HEK293 (cell line): ENCODE results near the gene PPP1CC.

Experiments
- EGR2 ChIP-seq: fragments of 450-650 bp; formaldehyde crosslinking; IDR thresholded peaks from 2 replicates; pipeline ENCODE4 v1.5.1; 2016; ENCODE audit warnings: low read depth, missing biosample characterization, missing genetic modification characterization
- GLI2 ChIP-seq: fragments of 450-650 bp; formaldehyde crosslinking; IDR thresholded peaks from 2 replicates; pipeline ENCODE4; 2017; ENCODE audit warnings: missing biosample characterization, missing genetic modification characterization, low read depth, borderline replicate concordance
- GLIS1 ChIP-seq: fragments of 450-650 bp; formaldehyde crosslinking; IDR thresholded peaks from 2 replicates; pipeline ENCODE4 v1.5.1; 2016; ENCODE audit warnings: missing biosample characterization, missing genetic modification characterization
- GLIS2 ChIP-seq: fragments of 450-650 bp; formaldehyde crosslinking; IDR thresholded peaks from 2 replicates; pipeline ENCODE4 v1.5.1; 2016; ENCODE audit warnings: missing biosample characterization, missing genetic modification characterization
- HOXC10 ChIP-seq: sonication (generic); formaldehyde crosslinking; IDR thresholded peaks from 2 replicates; pipeline ENCODE4 v1.8.1; 2023; ENCODE audit warnings: mild to moderate bottlenecking, missing genetic modification reagents
- KLF10 ChIP-seq: fragments of 450-650 bp; IDR thresholded peaks from 2 replicates; pipeline ENCODE4 v1.5.1; 2018; ENCODE audit warnings: missing biosample characterization, mild to moderate bottlenecking, missing genetic modification characterization
- KLF16 ChIP-seq: fragments of 450-650 bp; formaldehyde crosslinking; IDR thresholded peaks from 2 replicates; pipeline ENCODE4 v1.5.1; 2017; ENCODE audit warnings: missing biosample characterization, missing genetic modification characterization
- MEIS1 ChIP-seq: sonication (generic); formaldehyde crosslinking; IDR thresholded peaks from 2 replicates; pipeline ENCODE4 v1.8.1; 2022; ENCODE audit warnings: missing genetic modification reagents, mild to moderate bottlenecking, borderline replicate concordance
- REPIN1 ChIP-seq: fragments of 450-650 bp; formaldehyde crosslinking; IDR thresholded peaks from 2 replicates; pipeline ENCODE4 v1.5.1; 2017; ENCODE audit warnings: missing biosample characterization, missing genetic modification characterization, low read depth
- SP2 ChIP-seq: fragments of 450-650 bp; formaldehyde crosslinking; IDR thresholded peaks from 2 replicates; pipeline ENCODE4 v1.5.1; 2016; ENCODE audit warnings: missing biosample characterization, missing genetic modification characterization
- ZBTB44 ChIP-seq: fragments of 450-650 bp; IDR thresholded peaks from 2 replicates; pipeline ENCODE4 v1.5.1; 2018; ENCODE audit warnings: missing biosample characterization, mild to moderate bottlenecking, missing genetic modification characterization
- ZBTB8A ChIP-seq: fragments of 450-650 bp; formaldehyde crosslinking; IDR thresholded peaks from 2 replicates; pipeline ENCODE4 v1.5.1; 2016; ENCODE audit warnings: missing biosample characterization, missing genetic modification characterization
- ZFHX2 ChIP-seq: fragments of 450-650 bp; formaldehyde crosslinking; conservative IDR thresholded peaks from 2 replicates; pipeline ENCODE4 v1.5.1; 2016; ENCODE audit warnings: missing biosample characterization, missing genetic modification characterization
- ZFP3 ChIP-seq: fragments of 450-650 bp; formaldehyde crosslinking; IDR thresholded peaks from 2 replicates; pipeline ENCODE4 v1.5.1; 2016; ENCODE audit warnings: low read depth, missing biosample characterization, missing genetic modification characterization
- ZNF114 ChIP-seq: fragments of 450-650 bp; formaldehyde crosslinking; IDR thresholded peaks from 2 replicates; pipeline ENCODE4 v1.5.0; 2017; ENCODE audit warnings: missing biosample characterization, missing genetic modification characterization
- ZNF211 ChIP-seq: fragments of 450-650 bp; formaldehyde crosslinking; IDR thresholded peaks from 2 replicates; pipeline ENCODE4 v1.5.1; 2016; ENCODE audit warnings: low read depth, missing biosample characterization, missing genetic modification characterization
- ZNF248 ChIP-seq: fragments of 450-650 bp; formaldehyde crosslinking; IDR thresholded peaks from 2 replicates; pipeline ENCODE4 v1.5.1; 2017; ENCODE audit warnings: missing biosample characterization, missing genetic modification characterization
- ZNF335 ChIP-seq: fragments of 450-650 bp; formaldehyde crosslinking; conservative IDR thresholded peaks from 2 replicates; pipeline ENCODE4 v1.5.1; 2016; ENCODE audit warnings: missing biosample characterization, missing genetic modification characterization
- ZNF394 ChIP-seq: fragments of 450-650 bp; formaldehyde crosslinking; IDR thresholded peaks from 2 replicates; pipeline ENCODE4 v1.5.1; 2016; ENCODE audit warnings: missing biosample characterization, missing genetic modification characterization, mild to moderate bottlenecking, moderate library complexity, borderline replicate concordance
- ZNF426 ChIP-seq: fragments of 450-650 bp; formaldehyde crosslinking; IDR thresholded peaks from 2 replicates; pipeline ENCODE4 v1.5.1; 2017; ENCODE audit warnings: missing biosample characterization, missing genetic modification characterization, mild to moderate bottlenecking, inconsistent platforms, moderate library complexity
- ZNF585B ChIP-seq: fragments of 450-650 bp; formaldehyde crosslinking; IDR thresholded peaks from 2 replicates; pipeline ENCODE4 v1.5.1; 2016; ENCODE audit warnings: missing biosample characterization, missing genetic modification characterization
- ZNF664 ChIP-seq: fragments of 450-650 bp; formaldehyde crosslinking; IDR thresholded peaks from 2 replicates; pipeline ENCODE4 v1.5.1; 2016; ENCODE audit warnings: missing biosample characterization, missing genetic modification characterization
- ZNF830 ChIP-seq: fragments of 450-650 bp; IDR thresholded peaks from 2 replicates; pipeline ENCODE4 v1.5.0; 2018; ENCODE audit warnings: missing biosample characterization, missing genetic modification characterization, low read depth, mild to moderate bottlenecking, moderate library complexity
- TF ChIP-seq, protein P1 (sequence below): fragments of 450-650 bp; formaldehyde crosslinking; IDR thresholded peaks from 2 replicates; pipeline ENCODE4 v1.5.1; 2017; ENCODE audit warnings: missing biosample characterization, missing genetic modification characterization
- TF ChIP-seq, protein P2 (sequence below): fragments of 450-650 bp; formaldehyde crosslinking; IDR thresholded peaks from 2 replicates; pipeline ENCODE4 v1.5.1; 2016; ENCODE audit warnings: missing biosample characterization, missing genetic modification characterization
- TF ChIP-seq, protein P3 (sequence below): fragments of 450-650 bp; formaldehyde crosslinking; IDR thresholded peaks from 2 replicates; pipeline ENCODE4 v1.5.1; 2016; ENCODE audit warnings: missing biosample characterization, missing genetic modification characterization
- TF ChIP-seq, protein P4 (sequence below): fragments of 450-650 bp; IDR thresholded peaks from 2 replicates; pipeline ENCODE4 v1.5.1; 2018; ENCODE audit warnings: missing biosample characterization, missing genetic modification characterization
- TF ChIP-seq, protein P5 (sequence below): fragments of 450-650 bp; formaldehyde crosslinking; IDR thresholded peaks from 2 replicates; pipeline ENCODE4 v1.5.1; 2016; ENCODE audit warnings: missing biosample characterization, missing genetic modification characterization

The PPP1CC gene

GRCh38 chr12:110689281-110690126, 53.2 kb downstream of the PPP1CC start (continued):
- TF ChIP-seq, protein P1, sequence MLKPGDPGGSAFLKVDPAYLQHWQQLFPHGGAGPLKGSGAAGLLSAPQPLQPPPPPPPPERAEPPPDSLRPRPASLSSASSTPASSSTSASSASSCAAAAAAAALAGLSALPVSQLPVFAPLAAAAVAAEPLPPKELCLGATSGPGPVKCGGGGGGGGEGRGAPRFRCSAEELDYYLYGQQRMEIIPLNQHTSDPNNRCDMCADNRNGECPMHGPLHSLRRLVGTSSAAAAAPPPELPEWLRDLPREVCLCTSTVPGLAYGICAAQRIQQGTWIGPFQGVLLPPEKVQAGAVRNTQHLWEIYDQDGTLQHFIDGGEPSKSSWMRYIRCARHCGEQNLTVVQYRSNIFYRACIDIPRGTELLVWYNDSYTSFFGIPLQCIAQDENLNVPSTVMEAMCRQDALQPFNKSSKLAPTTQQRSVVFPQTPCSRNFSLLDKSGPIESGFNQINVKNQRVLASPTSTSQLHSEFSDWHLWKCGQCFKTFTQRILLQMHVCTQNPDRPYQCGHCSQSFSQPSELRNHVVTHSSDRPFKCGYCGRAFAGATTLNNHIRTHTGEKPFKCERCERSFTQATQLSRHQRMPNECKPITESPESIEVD (tag by site-specific recombination): no peak
- TF ChIP-seq ZBTB8A (tag by site-specific recombination) (no peak), ZNF426 (no peak), REPIN1 (no peak), ZBTB44 (tag by site-specific recombination) (no peak), GLIS2 (tag by site-specific recombination) (peak; percentile 41), GLIS1 (tag by site-specific recombination) (0 out of 2 replicates have a peak, but pooled peaks have one; percentile 8), ZNF585B (no peak), ZFHX2 (tag by site-specific recombination) (peak; percentile 40; the same call in 1 of the 2 replicates), ZFP3 (no peak), EGR2 (tag by site-specific recombination) (0 out of 2 replicates have a peak, but pooled peaks have one; percentile 25), ZNF394 (no peak), ZNF211 (tag by site-specific recombination) (no peak), KLF16 (tag by site-specific recombination) (no peak), ZNF248 (tag by site-specific recombination) (no peak), HOXC10 (CRISPR knock-in tag) (no peak), ZNF114 (tag by site-specific recombination) (no peak), MEIS1 (CRISPR knock-in tag) (no peak), KLF10 (tag by site-specific recombination) (no peak), SP2 (peak; percentile 60), GLI2 (no peak), ZNF664 (tag by site-specific recombination) (no peak), ZNF830 (no peak), ZNF335 (tag by site-specific recombination) (peak; percentile 36)
- TF ChIP-seq, protein P2, sequence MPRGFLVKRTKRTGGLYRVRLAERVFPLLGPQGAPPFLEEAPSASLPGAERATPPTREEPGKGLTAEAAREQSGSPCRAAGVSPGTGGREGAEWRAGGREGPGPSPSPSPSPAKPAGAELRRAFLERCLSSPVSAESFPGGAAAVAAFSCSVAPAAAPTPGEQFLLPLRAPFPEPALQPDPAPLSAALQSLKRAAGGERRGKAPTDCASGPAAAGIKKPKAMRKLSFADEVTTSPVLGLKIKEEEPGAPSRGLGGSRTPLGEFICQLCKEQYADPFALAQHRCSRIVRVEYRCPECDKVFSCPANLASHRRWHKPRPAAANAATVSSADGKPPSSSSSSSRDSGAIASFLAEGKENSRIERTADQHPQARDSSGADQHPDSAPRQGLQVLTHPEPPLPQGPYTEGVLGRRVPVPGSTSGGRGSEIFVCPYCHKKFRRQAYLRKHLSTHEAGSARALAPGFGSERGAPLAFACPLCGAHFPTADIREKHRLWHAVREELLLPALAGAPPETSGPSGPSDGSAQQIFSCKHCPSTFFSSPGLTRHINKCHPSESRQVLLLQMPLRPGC: no peak
- TF ChIP-seq, protein P3, sequence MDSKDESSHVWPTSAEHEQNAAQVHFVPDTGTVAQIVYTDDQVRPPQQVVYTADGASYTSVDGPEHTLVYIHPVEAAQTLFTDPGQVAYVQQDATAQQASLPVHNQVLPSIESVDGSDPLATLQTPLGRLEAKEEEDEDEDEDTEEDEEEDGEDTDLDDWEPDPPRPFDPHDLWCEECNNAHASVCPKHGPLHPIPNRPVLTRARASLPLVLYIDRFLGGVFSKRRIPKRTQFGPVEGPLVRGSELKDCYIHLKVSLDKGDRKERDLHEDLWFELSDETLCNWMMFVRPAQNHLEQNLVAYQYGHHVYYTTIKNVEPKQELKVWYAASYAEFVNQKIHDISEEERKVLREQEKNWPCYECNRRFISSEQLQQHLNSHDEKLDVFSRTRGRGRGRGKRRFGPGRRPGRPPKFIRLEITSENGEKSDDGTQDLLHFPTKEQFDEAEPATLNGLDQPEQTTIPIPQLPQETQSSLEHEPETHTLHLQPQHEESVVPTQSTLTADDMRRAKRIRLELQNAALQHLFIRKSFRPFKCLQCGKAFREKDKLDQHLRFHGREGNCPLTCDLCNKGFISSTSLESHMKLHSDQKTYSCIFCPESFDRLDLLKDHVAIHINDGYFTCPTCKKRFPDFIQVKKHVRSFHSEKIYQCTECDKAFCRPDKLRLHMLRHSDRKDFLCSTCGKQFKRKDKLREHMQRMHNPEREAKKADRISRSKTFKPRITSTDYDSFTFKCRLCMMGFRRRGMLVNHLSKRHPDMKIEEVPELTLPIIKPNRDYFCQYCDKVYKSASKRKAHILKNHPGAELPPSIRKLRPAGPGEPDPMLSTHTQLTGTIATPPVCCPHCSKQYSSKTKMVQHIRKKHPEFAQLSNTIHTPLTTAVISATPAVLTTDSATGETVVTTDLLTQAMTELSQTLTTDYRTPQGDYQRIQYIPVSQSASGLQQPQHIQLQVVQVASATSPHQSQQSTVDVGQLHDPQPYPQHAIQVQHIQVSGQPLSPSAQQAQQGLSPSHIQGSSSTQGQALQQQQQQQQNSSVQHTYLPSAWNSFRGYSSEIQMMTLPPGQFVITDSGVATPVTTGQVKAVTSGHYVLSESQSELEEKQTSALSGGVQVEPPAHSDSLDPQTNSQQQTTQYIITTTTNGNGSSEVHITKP (tag by site-specific recombination): peak; percentile 92
- TF ChIP-seq, protein P4, sequence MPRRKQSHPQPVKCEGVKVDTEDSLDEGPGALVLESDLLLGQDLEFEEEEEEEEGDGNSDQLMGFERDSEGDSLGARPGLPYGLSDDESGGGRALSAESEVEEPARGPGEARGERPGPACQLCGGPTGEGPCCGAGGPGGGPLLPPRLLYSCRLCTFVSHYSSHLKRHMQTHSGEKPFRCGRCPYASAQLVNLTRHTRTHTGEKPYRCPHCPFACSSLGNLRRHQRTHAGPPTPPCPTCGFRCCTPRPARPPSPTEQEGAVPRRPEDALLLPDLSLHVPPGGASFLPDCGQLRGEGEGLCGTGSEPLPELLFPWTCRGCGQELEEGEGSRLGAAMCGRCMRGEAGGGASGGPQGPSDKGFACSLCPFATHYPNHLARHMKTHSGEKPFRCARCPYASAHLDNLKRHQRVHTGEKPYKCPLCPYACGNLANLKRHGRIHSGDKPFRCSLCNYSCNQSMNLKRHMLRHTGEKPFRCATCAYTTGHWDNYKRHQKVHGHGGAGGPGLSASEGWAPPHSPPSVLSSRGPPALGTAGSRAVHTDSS (tag by site-specific recombination): no peak
- TF ChIP-seq, protein P5, sequence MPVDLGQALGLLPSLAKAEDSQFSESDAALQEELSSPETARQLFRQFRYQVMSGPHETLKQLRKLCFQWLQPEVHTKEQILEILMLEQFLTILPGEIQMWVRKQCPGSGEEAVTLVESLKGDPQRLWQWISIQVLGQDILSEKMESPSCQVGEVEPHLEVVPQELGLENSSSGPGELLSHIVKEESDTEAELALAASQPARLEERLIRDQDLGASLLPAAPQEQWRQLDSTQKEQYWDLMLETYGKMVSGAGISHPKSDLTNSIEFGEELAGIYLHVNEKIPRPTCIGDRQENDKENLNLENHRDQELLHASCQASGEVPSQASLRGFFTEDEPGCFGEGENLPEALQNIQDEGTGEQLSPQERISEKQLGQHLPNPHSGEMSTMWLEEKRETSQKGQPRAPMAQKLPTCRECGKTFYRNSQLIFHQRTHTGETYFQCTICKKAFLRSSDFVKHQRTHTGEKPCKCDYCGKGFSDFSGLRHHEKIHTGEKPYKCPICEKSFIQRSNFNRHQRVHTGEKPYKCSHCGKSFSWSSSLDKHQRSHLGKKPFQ (tag by site-specific recombination): no peak
